Loucy (cell line): ENCODE measurements around the gene KRTAP5-9.
"Not testable (repeated sequence)": the region's sequence is repeated elsewhere in the genome, so short reads cannot be mapped to it uniquely, and the experiment has no call there.

Experiments
- EZH2phosphoT487 ChIP-seq: fragments of 200-600 bp; IDR thresholded peaks from 2 replicates; pipeline ENCODE4 v1.6.1; 2018; ENCODE audit warnings: antibody characterized with exemption, mild to moderate bottlenecking, moderate library complexity, borderline replicate concordance
- TF ChIP-seq, protein P1 (sequence below): fragments of 200-600 bp; sonication (generic); conservative IDR thresholded peaks from 2 replicates; pipeline ENCODE4 v1.5.1; 2014; ENCODE audit warnings: mild to moderate bottlenecking, antibody characterized with exemption, low read length

DNA sequence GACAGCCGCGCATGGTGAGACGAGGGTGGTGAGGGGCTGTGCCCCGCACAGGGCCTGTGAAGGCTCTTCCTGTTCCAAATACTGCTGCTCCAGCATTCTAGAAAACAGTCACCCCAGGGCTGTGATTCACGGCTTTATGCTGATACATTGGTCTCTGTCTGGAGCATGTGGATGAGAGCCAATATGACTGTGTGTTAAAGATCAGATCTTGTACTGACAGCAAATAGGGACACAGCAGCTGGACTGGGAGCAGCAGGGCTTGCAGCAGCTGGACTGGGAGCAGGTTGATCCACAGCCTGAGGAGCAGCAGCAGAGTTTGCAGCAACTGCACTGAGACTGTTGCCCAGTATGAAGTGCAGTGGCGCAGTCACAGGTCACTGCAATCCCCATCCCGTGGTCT, 31.3 kb downstream of the KRTAP5-9 start:
- TF ChIP-seq, protein P1, sequence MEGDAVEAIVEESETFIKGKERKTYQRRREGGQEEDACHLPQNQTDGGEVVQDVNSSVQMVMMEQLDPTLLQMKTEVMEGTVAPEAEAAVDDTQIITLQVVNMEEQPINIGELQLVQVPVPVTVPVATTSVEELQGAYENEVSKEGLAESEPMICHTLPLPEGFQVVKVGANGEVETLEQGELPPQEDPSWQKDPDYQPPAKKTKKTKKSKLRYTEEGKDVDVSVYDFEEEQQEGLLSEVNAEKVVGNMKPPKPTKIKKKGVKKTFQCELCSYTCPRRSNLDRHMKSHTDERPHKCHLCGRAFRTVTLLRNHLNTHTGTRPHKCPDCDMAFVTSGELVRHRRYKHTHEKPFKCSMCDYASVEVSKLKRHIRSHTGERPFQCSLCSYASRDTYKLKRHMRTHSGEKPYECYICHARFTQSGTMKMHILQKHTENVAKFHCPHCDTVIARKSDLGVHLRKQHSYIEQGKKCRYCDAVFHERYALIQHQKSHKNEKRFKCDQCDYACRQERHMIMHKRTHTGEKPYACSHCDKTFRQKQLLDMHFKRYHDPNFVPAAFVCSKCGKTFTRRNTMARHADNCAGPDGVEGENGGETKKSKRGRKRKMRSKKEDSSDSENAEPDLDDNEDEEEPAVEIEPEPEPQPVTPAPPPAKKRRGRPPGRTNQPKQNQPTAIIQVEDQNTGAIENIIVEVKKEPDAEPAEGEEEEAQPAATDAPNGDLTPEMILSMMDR = not testable (repeated sequence)
- not testable (repeated sequence) for TF ChIP-seq EZH2phosphoT487
